ENCODE results near the gene WDFY4.

Gene WDFY4

DNA sequence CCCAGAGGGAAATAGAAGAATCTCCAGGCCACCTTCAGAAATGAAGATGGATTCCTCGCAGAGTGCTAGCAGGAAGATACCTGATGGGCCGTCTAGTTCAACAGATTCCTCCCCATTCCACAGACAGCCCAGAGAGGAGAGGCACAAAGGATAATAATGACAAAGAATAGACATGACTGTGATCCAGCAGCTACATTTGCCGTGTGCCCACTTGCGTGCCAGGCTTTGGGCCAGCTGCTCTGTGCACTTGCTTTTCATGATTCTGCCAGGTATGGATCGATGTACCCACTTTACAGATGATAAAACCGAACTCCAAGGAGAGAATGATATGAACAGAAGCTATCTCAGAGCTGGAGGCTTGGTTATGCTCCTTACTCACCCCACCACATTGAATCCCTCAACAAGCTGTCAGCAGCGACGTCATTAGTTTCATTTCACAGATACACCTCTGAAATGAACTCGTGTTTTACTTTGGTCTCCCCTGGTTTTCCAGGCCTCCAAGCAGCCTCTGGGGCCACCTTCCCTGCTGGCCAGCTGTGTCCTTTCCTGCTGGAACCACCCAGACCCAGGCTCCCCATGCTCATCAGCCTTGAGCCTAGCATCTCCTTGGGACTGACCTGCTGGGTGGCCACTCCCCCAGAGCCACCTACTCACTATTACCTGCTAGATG lies 11.9 kb upstream of the WDFY4 start:
- TF ChIP-seq, protein P1, sequence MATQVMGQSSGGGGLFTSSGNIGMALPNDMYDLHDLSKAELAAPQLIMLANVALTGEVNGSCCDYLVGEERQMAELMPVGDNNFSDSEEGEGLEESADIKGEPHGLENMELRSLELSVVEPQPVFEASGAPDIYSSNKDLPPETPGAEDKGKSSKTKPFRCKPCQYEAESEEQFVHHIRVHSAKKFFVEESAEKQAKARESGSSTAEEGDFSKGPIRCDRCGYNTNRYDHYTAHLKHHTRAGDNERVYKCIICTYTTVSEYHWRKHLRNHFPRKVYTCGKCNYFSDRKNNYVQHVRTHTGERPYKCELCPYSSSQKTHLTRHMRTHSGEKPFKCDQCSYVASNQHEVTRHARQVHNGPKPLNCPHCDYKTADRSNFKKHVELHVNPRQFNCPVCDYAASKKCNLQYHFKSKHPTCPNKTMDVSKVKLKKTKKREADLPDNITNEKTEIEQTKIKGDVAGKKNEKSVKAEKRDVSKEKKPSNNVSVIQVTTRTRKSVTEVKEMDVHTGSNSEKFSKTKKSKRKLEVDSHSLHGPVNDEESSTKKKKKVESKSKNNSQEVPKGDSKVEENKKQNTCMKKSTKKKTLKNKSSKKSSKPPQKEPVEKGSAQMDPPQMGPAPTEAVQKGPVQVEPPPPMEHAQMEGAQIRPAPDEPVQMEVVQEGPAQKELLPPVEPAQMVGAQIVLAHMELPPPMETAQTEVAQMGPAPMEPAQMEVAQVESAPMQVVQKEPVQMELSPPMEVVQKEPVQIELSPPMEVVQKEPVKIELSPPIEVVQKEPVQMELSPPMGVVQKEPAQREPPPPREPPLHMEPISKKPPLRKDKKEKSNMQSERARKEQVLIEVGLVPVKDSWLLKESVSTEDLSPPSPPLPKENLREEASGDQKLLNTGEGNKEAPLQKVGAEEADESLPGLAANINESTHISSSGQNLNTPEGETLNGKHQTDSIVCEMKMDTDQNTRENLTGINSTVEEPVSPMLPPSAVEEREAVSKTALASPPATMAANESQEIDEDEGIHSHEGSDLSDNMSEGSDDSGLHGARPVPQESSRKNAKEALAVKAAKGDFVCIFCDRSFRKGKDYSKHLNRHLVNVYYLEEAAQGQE (IDR thresholded peaks at IDR 0.05; ENCODE audit: insufficient read depth in 1 of 2, low read depth in 2 of 2, low read length in 2 of 2): no peak
- TF ChIP-seq SIN3A (IDR thresholded peaks at IDR 0.05; ENCODE audit: borderline replicate concordance, insufficient read depth, low read length) (no peak), TAF1 (IDR thresholded peaks at IDR 0.05; ENCODE audit: borderline replicate concordance, insufficient read depth, low read length) (no peak), FOXP2 (optimal IDR thresholded peaks at IDR 0.05; ENCODE audit: borderline replicate concordance, extremely low read depth, extremely low read length, insufficient read depth) (no peak), POLR2AphosphoS5 (IDR thresholded peaks at IDR 0.05; ENCODE audit: low read depth, low read length) (no peak)

DNA sequence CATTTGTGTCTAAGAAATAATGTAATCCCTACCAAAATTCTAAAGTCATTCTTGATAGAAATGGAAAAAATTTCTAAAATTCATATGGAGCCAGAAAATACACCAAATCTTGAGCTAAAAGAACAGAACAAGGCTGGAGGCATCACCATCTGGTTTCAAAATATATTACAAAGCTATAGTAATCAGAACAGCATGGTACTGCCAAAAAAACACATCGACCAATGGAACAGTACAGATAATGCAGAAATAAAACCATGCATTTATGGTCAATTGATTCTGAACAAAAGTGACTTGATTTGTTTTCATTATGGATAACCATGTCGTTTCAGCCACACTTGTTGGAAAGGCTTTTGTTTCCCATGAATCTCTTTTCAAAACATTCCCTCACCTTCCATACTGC lies 7.0 kb upstream of the WDFY4 start:
- TF ChIP-seq FOXP2 (optimal IDR thresholded peaks at IDR 0.05; ENCODE audit: borderline replicate concordance, extremely low read depth, extremely low read length, insufficient read depth) (no peak), SIN3A (IDR thresholded peaks at IDR 0.05; ENCODE audit: borderline replicate concordance, insufficient read depth, low read length) (no peak), POLR2AphosphoS5 (IDR thresholded peaks at IDR 0.05; ENCODE audit: low read depth, low read length) (no peak), TAF1 (IDR thresholded peaks at IDR 0.05; ENCODE audit: borderline replicate concordance, insufficient read depth, low read length) (no peak)
- TF ChIP-seq, protein P1 (IDR thresholded peaks at IDR 0.05; ENCODE audit: insufficient read depth in 1 of 2, low read depth in 2 of 2, low read length in 2 of 2): no peak

DNA sequence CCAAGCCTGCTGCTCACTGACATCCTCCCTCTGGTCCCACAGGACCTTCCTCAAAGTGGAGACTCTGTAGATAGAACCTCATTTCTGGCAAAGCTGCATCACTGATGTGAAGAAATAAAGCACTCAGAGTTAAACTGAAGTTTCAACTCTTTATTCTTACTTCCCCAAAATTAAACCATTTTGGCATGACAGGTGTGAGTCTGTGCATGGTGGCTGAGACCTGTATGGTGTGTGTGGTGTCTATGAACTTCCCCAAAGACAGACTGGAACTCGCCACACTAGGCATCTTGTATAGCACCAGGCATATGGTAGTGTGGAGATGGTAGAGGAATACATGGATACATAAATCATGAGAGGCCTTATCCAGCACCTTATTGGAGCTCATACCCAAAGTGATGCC lies 6.6 kb upstream of the WDFY4 start:
- TF ChIP-seq SIN3A (IDR thresholded peaks at IDR 0.05; ENCODE audit: borderline replicate concordance, insufficient read depth, low read length) (no peak), POLR2AphosphoS5 (IDR thresholded peaks at IDR 0.05; ENCODE audit: low read depth, low read length) (no peak), TAF1 (IDR thresholded peaks at IDR 0.05; ENCODE audit: borderline replicate concordance, insufficient read depth, low read length) (no peak), FOXP2 (optimal IDR thresholded peaks at IDR 0.05; ENCODE audit: borderline replicate concordance, extremely low read depth, extremely low read length, insufficient read depth) (no peak)
- TF ChIP-seq, protein P1 (IDR thresholded peaks at IDR 0.05; ENCODE audit: insufficient read depth in 1 of 2, low read depth in 2 of 2, low read length in 2 of 2): no peak

DNA sequence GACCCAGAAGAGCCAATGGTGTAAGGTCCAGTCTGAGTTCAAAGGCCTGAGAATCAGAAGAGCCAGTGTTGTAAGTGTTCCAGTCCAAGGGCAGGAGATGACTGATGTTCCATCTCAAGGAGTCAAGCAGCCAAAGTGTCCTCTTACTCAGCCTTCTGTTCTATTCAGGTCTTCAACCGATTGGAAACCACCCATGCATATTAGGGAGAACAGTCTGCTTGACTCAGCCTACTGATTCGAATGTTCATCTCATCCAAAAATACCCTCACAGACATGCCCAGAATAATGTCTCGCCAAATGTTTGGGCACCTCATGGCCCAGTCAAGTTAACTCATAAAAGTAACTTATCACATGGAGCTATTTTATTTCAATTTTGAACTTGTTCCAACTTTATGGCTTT lies 2.9 kb upstream of the WDFY4 start:
- TF ChIP-seq, protein P1 (IDR thresholded peaks at IDR 0.05; ENCODE audit: insufficient read depth in 1 of 2, low read depth in 2 of 2, low read length in 2 of 2): no peak
- no peak for TF ChIP-seq FOXP2 (optimal IDR thresholded peaks at IDR 0.05; ENCODE audit: borderline replicate concordance, extremely low read depth, extremely low read length, insufficient read depth)
- TF ChIP-seq TAF1 (IDR thresholded peaks at IDR 0.05; ENCODE audit: borderline replicate concordance, insufficient read depth, low read length): no peak
- TF ChIP-seq POLR2AphosphoS5 (IDR thresholded peaks at IDR 0.05; ENCODE audit: low read depth, low read length): no peak
- TF ChIP-seq SIN3A (IDR thresholded peaks at IDR 0.05; ENCODE audit: borderline replicate concordance, insufficient read depth, low read length): no peak
